Astrocyte (in vitro differentiated cells and primary cell): ENCODE data around the gene AP1M1.

ENCODE experiments used
- EZH2 ChIP-seq: IDR thresholded peaks from 2 replicates; pipeline ENCODE4 v1.6.1; 2012; ENCODE audit warnings: mild to moderate bottlenecking, low read length, inconsistent platforms; ENCODE audit not compliant: insufficient read depth
- TF ChIP-seq, protein P1 (sequence below): IDR thresholded peaks from 2 replicates; pipeline ENCODE4 v1.5.1; 2011; ENCODE audit warnings: low read depth, mild to moderate bottlenecking, inconsistent platforms, low read length, moderate library complexity; ENCODE audit not compliant: insufficient read depth

GRCh38 chr19:16227837-16228636 is 30.3 kb downstream of the AP1M1 start:
- TF ChIP-seq, protein P1, sequence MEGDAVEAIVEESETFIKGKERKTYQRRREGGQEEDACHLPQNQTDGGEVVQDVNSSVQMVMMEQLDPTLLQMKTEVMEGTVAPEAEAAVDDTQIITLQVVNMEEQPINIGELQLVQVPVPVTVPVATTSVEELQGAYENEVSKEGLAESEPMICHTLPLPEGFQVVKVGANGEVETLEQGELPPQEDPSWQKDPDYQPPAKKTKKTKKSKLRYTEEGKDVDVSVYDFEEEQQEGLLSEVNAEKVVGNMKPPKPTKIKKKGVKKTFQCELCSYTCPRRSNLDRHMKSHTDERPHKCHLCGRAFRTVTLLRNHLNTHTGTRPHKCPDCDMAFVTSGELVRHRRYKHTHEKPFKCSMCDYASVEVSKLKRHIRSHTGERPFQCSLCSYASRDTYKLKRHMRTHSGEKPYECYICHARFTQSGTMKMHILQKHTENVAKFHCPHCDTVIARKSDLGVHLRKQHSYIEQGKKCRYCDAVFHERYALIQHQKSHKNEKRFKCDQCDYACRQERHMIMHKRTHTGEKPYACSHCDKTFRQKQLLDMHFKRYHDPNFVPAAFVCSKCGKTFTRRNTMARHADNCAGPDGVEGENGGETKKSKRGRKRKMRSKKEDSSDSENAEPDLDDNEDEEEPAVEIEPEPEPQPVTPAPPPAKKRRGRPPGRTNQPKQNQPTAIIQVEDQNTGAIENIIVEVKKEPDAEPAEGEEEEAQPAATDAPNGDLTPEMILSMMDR: no peak
- no peak for TF ChIP-seq EZH2
